ENCODE data around the gene MCF2L. TPM values are rescaled to one million over a fixed set of nuclear protein-coding genes. Genes with fewer than 3 reads are reported as not detected.

Gene MCF2L
- polyA plus RNA-seq, 1 donor: 30.9 TPM

DNA sequence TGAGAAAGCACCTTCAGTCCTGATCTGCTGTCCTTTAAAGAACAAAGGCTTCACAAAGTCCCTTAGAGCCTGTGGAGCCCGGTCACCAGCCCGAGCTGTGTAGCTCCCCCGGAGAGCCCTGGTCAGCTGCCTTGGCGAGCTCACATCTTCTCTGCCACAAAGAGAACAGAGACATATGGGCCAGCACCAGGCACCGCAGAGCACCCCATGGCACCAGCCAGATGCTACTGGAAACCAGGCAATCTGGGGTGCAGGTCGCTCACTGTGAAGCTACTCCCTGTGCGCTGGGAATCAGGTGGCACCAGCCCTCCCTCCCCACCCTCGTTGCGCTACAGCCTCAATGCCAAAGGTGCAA lies 92.2 kb downstream of the MCF2L start:
- Histone ChIP-seq H3K27me3 (ENCODE audit: control insufficient read depth, insufficient read depth, low read length) (no peaks in the 10 kb centered on the region), H3K4me1 (ENCODE audit: control insufficient read depth, insufficient read depth, low read length) (no peaks in the 10 kb centered on the region), H3K36me3 (ENCODE audit: control insufficient read depth, insufficient read depth, low read length) (peaks cover 29% of the 10 kb centered on the region), H3K27ac (ENCODE audit: low read length) (no peak overlapping the region), H3K4me3 (ENCODE audit: low read length) (no peak overlapping the region), H3K9me3 (ENCODE audit: control insufficient read depth, low read depth, low read length) (peaks cover 22% of the 10 kb centered on the region)
- no peak for DNase-seq
- no CpG with 5 or more reads among the region's 9 CpGs for WGBS (ENCODE audit: insufficient coverage, low lambda C conversion rate)

DNA sequence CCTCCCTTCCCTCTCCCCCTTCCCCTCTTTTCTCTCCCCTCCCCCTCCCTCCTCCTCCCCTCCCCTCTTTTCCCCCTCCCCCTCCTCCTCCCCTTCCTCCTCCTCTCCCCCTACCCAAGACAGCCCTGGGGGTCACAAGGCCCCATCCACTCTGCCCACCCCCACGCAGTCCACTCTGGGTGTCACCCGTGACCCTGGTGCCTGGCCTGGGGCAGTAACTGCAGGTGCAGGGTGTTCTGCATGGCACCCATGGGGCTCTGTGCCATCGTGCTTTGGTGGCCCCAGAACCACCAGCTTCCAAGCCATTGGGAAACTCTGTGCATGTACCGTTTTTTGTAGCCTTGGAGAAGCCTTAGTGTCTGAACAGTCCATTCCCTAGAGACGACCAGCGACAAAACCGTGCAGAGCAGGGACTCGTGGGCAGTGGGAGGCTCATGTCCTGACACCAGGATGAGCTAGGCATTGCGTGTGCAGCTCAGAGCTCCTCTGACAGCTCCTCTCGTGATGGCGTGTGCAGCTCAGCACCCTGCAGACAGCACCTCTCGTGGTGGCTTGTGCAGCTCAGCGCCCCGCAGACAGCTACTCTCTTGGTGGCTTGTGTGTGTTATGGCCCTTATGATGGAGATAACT lies 92.9 kb downstream of the MCF2L start:
- no peak overlapping the region for H3K27ac ChIP-seq (ENCODE audit: low read length)
- no peak overlapping the region for H3K4me3 ChIP-seq (ENCODE audit: low read length)
- no CpG with 5 or more reads among the region's 14 CpGs for WGBS (ENCODE audit: insufficient coverage, low lambda C conversion rate)
- H3K27me3 ChIP-seq (ENCODE audit: control insufficient read depth, insufficient read depth, low read length): no peaks in the 10 kb centered on the region
- no peaks in the 10 kb centered on the region for H3K4me1 ChIP-seq (ENCODE audit: control insufficient read depth, insufficient read depth, low read length)
- peaks cover 30% of the 10 kb centered on the region for H3K36me3 ChIP-seq (ENCODE audit: control insufficient read depth, insufficient read depth, low read length)
- no peak for DNase-seq
- peaks cover 16% of the 10 kb centered on the region for H3K9me3 ChIP-seq (ENCODE audit: control insufficient read depth, low read depth, low read length)

DNA sequence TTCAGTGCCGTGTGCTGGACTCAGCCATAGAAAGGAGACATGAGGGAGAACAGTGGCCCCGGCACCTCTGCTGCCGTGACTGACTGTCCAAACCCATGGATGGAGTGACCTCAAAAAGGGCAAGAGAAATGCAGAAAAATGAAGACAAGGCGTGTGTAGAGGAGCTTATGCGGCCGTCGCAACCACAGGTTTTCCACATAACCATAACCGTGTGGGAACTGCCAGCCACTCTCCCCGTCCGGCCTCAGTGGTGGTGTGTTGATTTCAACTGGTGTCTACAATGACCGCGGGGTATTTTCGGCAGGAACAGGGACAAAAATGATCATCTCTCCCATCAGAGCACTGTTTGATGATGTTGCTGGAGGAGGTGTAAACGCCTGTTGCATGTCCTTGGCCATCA lies 93.7 kb downstream of the MCF2L start:
- Histone ChIP-seq H3K4me3 (ENCODE audit: low read length) (no peak overlapping the region), H3K9me3 (ENCODE audit: control insufficient read depth, low read depth, low read length) (peaks cover 9% of the 10 kb centered on the region), H3K27me3 (ENCODE audit: control insufficient read depth, insufficient read depth, low read length) (no peaks in the 10 kb centered on the region), H3K4me1 (ENCODE audit: control insufficient read depth, insufficient read depth, low read length) (no peaks in the 10 kb centered on the region), H3K27ac (ENCODE audit: low read length) (no peak overlapping the region), H3K36me3 (ENCODE audit: control insufficient read depth, insufficient read depth, low read length) (peaks cover 30% of the 10 kb centered on the region)
- WGBS (ENCODE audit: insufficient coverage, low lambda C conversion rate): no CpG with 5 or more reads among the region's 14 CpGs
- no peak for DNase-seq

DNA sequence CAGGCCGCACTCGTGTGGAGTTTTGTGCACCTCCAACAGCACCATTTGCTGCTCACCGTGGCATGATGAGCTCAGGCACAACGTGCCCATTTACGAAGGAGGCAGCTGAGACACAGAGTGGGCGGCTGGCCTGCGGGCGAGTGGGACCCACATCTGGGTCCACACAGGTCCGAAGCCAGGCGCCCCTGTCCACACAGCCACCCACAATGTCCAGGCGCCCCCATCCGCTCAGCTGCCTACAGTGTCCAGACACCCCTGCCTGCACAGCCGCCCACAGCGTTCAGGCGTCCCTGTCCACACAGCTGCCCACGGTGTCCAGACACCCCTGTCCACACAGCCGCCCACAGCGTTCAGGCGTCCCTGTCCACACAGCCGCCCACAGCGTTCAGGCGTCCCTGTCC lies 94.1 kb downstream of the MCF2L start:
- Histone ChIP-seq H3K9me3 (ENCODE audit: control insufficient read depth, low read depth, low read length) (peaks cover 5% of the 10 kb centered on the region), H3K4me1 (ENCODE audit: control insufficient read depth, insufficient read depth, low read length) (no peaks in the 10 kb centered on the region), H3K36me3 (ENCODE audit: control insufficient read depth, insufficient read depth, low read length) (peaks cover 30% of the 10 kb centered on the region), H3K27me3 (ENCODE audit: control insufficient read depth, insufficient read depth, low read length) (no peaks in the 10 kb centered on the region), H3K4me3 (ENCODE audit: low read length) (no peak overlapping the region), H3K27ac (ENCODE audit: low read length) (no peak overlapping the region)
- no peak for DNase-seq
- no CpG with 5 or more reads among the region's 22 CpGs for WGBS (ENCODE audit: insufficient coverage, low lambda C conversion rate)

DNA sequence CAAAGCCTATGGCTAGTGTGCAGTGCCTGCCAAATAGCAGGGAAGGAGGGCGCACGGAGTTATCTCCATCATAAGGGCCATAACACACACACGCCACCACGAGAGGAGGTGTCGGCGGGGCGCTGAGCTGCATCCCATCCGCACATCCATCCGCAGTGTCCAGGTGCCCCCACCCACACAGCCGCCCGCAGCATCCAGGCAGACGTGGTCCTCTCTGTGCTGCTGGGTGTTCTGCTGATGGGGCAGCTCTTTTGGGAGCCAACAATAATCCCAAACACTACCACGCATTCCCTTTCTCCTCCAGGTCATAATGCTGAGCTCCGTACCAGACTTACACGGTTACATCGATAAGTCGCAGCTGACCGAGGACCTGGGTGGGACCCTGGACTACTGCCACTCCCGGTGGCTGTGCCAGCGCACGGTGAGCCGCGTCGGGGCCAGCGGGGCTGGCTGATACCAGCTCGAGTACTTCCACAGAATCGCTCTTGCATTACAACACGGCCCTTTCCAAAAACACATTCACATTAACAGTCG lies 95.1 kb downstream of the MCF2L start:
- H3K27me3 ChIP-seq (ENCODE audit: control insufficient read depth, insufficient read depth, low read length): no peaks in the 10 kb centered on the region
- H3K27ac ChIP-seq (ENCODE audit: low read length): no peak overlapping the region
- peaks cover 30% of the 10 kb centered on the region for H3K36me3 ChIP-seq (ENCODE audit: control insufficient read depth, insufficient read depth, low read length)
- H3K9me3 ChIP-seq (ENCODE audit: control insufficient read depth, low read depth, low read length): no peaks in the 10 kb centered on the region
- no CpG with 5 or more reads among the region's 29 CpGs for WGBS (ENCODE audit: insufficient coverage, low lambda C conversion rate)
- DNase-seq: no peak
- H3K4me3 ChIP-seq (ENCODE audit: low read length): no peak overlapping the region
- no peaks in the 10 kb centered on the region for H3K4me1 ChIP-seq (ENCODE audit: control insufficient read depth, insufficient read depth, low read length)

DNA sequence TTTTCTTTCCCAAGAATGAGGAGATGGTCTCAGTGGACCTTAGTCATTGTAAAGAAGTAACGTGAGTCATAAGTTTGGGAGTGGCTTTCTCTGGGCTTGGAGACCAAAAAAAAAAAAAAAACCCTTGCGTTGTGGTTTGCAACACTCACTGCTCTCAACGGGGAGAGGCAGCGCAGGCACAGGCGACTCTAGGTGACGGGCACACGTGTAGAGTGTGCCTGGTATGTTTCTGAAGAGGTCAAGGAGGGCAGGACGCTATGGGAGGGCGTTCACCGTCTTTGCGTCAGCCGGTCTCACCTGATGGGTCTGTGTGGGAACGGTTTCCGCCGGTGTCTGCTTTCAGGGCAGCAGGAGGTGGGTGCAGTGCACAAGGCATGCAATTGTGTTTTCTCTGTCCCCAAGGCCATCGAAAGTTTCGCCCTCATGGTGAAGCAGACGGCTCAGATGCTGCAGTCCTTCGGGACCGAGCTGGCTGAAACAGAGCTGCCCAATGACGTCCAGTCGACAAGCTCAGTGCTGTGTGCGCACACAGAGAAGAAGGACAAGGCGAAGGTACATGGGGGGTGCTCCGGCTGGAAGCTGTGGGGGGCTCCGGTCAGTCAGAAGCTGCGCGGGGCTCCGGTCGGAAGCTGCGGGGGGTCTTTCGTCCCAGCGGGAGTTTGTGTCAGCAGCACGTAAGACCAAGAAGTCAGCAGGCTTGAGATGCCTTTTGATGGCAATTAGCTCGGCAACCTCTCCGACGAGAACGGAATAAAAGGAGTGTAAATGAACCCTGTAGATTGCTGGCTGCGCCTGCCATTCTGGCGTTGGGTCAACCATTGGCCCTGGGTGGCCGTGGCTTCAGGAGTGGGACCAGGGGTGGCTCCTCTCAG lies 95.8 kb downstream of the MCF2L start:
- no peak for DNase-seq
- no peaks in the 10 kb centered on the region for H3K9me3 ChIP-seq (ENCODE audit: control insufficient read depth, low read depth, low read length)
- no peak overlapping the region for H3K4me3 ChIP-seq (ENCODE audit: low read length)
- peaks cover 31% of the 10 kb centered on the region for H3K36me3 ChIP-seq (ENCODE audit: control insufficient read depth, insufficient read depth, low read length)
- 100% methylated on average over 3 of the region's 41 CpGs for WGBS (ENCODE audit: insufficient coverage, low lambda C conversion rate)
- no peaks in the 10 kb centered on the region for H3K27me3 ChIP-seq (ENCODE audit: control insufficient read depth, insufficient read depth, low read length)
- H3K27ac ChIP-seq (ENCODE audit: low read length): no peak overlapping the region
- no peaks in the 10 kb centered on the region for H3K4me1 ChIP-seq (ENCODE audit: control insufficient read depth, insufficient read depth, low read length)

DNA sequence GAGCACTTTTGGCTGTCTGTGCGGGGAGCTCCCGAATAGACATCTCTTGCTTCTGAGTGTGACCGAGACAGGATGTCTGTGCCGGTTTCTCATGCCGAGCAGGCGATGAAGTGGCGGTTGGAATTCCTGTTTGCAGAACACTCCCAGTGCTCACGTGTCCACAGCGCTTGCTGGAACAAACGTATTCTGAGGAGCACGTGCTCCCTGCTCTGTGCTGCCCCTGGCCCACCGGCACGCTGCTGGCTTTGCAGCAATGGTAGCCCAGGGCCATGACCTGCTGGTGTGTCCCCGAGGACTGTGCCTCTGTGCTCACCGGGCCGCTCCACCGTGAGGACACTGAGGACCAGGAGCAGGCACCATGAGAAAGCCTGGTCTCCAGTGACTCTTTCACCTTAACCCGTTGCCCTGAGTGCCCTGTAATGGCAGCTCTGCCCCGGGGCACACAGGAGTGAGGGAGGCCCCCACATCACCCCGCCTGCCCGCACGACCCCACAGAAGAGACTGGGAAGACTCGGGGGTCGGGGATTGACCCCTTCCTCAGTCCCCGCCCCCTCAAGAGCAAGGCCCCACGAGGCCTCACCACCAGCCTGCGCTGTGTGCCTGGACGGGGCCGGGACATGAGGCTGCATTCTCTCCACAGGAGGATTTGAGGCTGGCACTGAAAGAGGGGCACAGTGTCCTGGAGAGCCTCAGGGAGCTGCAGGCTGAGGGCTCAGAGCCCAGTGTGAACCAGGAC lies 96.6 kb downstream of the MCF2L start:
- Histone ChIP-seq H3K4me3 (ENCODE audit: low read length) (no peak overlapping the region), H3K27ac (ENCODE audit: low read length) (no peak overlapping the region), H3K27me3 (ENCODE audit: control insufficient read depth, insufficient read depth, low read length) (no peaks in the 10 kb centered on the region), H3K9me3 (ENCODE audit: control insufficient read depth, low read depth, low read length) (no peaks in the 10 kb centered on the region), H3K4me1 (ENCODE audit: control insufficient read depth, insufficient read depth, low read length) (no peaks in the 10 kb centered on the region), H3K36me3 (ENCODE audit: control insufficient read depth, insufficient read depth, low read length) (peaks cover 39% of the 10 kb centered on the region)
- no CpG with 5 or more reads among the region's 29 CpGs for WGBS (ENCODE audit: insufficient coverage, low lambda C conversion rate)
- DNase-seq: no peak

DNA sequence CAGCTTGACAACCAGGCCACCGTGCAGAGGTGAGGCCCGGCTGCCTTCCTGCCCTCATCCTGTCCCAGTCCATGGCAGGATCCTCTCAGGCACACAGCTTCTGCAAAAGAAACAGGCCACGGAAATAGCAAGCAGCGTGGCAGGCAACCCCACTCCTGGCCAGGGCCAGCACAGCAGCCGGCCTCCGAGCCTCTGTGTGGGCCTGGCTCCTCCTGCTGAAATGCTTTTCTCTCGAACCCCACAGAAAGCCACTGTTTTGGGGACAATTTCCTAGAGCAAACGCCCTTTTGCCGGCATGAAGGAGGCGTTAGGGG lies 97.1 kb downstream of the MCF2L start:
- DNase-seq: no peak
- Histone ChIP-seq H3K27ac (ENCODE audit: low read length) (no peak overlapping the region), H3K4me3 (ENCODE audit: low read length) (no peak overlapping the region), H3K9me3 (ENCODE audit: control insufficient read depth, low read depth, low read length) (no peaks in the 10 kb centered on the region), H3K36me3 (ENCODE audit: control insufficient read depth, insufficient read depth, low read length) (peaks cover 36% of the 10 kb centered on the region), H3K27me3 (ENCODE audit: control insufficient read depth, insufficient read depth, low read length) (no peaks in the 10 kb centered on the region), H3K4me1 (ENCODE audit: control insufficient read depth, insufficient read depth, low read length) (no peaks in the 10 kb centered on the region)
- no CpG with 5 or more reads among the region's 10 CpGs for WGBS (ENCODE audit: insufficient coverage, low lambda C conversion rate)

DNA sequence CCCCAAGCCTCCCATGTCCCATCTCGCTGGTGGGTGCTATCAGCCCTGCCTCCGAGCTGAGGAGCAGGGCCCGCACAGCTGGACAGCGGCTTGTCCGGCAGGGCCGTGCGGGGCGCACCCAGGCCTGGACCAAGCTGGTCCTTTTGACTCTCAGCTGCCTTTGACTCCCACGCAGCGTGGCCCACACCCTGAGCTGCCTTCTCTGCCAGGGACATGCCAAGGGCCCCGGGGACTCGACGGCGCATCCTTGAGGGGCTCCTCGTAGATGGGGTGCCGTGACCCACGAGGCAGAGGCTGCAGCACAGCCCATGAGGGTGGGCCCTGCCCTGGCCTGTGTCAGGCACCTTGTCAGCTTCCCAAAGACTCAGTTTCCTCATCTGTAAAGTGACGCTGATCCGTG lies 97.7 kb downstream of the MCF2L start:
- Histone ChIP-seq H3K27ac (ENCODE audit: low read length) (no peak overlapping the region), H3K4me3 (ENCODE audit: low read length) (no peak overlapping the region), H3K4me1 (ENCODE audit: control insufficient read depth, insufficient read depth, low read length) (no peaks in the 10 kb centered on the region), H3K36me3 (ENCODE audit: control insufficient read depth, insufficient read depth, low read length) (peaks cover 34% of the 10 kb centered on the region), H3K27me3 (ENCODE audit: control insufficient read depth, insufficient read depth, low read length) (no peaks in the 10 kb centered on the region), H3K9me3 (ENCODE audit: control insufficient read depth, low read depth, low read length) (no peaks in the 10 kb centered on the region)
- no CpG with 5 or more reads among the region's 19 CpGs for WGBS (ENCODE audit: insufficient coverage, low lambda C conversion rate)
- DNase-seq: no peak

Data from large intestine (tissue), 3 donors.